Testis (tissue), 3 donors: ENCODE results near the gene FOXO1. TPM values are rescaled to one million over a fixed set of nuclear protein-coding genes. Genes with fewer than 3 reads are reported as not detected.

Experiments used
- DNase-seq: peaks from one replicate; pipeline ENCODE4 v3.0.0-alpha.2; 2019
- H3K27ac ChIP-seq, 2 donors: fragments of 200-600 bp; sonication (generic); one replicate each; pipeline ENCODE4 v1.5.1; 2019
- H3K27me3 ChIP-seq: fragments of 200-600 bp; sonication (generic); one replicate; pipeline ENCODE4 v1.5.1; 2019
- H3K36me3 ChIP-seq: fragments of 200-600 bp; sonication (generic); one replicate; pipeline ENCODE4 v1.5.1; 2017; ENCODE audit warnings: low read depth; ENCODE audit errors: missing control alignments
- H3K4me1 ChIP-seq: fragments of 200-600 bp; sonication (generic); one replicate; pipeline ENCODE4 v1.5.1; 2019
- H3K4me3 ChIP-seq, 2 donors: fragments of 200-600 bp; sonication (generic); one replicate each; pipeline ENCODE4 v1.5.1; 2017 to 2019
- H3K9me3 ChIP-seq: fragments of 200-600 bp; sonication (generic); one replicate; pipeline ENCODE4 v1.5.1; 2017
- POLR2A ChIP-seq: fragments of 450-650 bp; IDR thresholded peaks from one replicate; pipeline ENCODE4 v1.6.1; 2017; ENCODE audit warnings: antibody characterized with exemption, mild to moderate bottlenecking, moderate library complexity
- WGBS, 2 donors: methylation state at CpG; one replicate each; pipeline ENCODE4 v1.1.5; 2018; 5-methylcytosine and 5-hydroxymethylcytosine counted together
- intact Hi-C: fragments of 100-400 bp; cut with DNase I; formaldehyde crosslinking; loops from one replicate; pipeline ENCODE4 v1.15.1; 2023; ENCODE audit warnings: low total_unique reads
- polyA plus RNA-seq: library from polyadenylated mRNA; stranded (reverse); fragments of 350-450 nt; fragmentation: Illumina TruSeq; extraction: RNeasy Lipid Tissue Mini Kit (QIAGEN cat#74804); gene quantifications from one replicate; pipeline ENCODE4 v1.2.3, GENCODE V29; 2014; ENCODE audit warnings: low read depth, low replicate concordance; ENCODE audit not compliant: insufficient read depth
- total RNA-seq, 2 donors: library from RNA; depleted of rRNA; stranded (reverse); fragments of >200 nt; gene quantifications; one replicate each; pipeline ENCODE4 v1.2.3, GENCODE V29; 2016
- TF ChIP-seq, protein P1 (sequence below), 3 experiments: fragments of 450-650 bp in 2 of 3; fragments of 200-600 bp in 1 of 3; sonication (generic) in 1 of 3; IDR thresholded peaks; one replicate each; pipeline ENCODE4 v1.5.1; 2016 to 2019; ENCODE audit warnings: antibody characterized with exemption in 3 of 3, mild to moderate bottlenecking in 2 of 3, moderate library complexity in 1 of 3

FOXO1 gene
- total and polyA plus RNA-seq, 3 donors from 2014 or later = 19.5 to 58.7 (median 52.2) TPM

DNA sequence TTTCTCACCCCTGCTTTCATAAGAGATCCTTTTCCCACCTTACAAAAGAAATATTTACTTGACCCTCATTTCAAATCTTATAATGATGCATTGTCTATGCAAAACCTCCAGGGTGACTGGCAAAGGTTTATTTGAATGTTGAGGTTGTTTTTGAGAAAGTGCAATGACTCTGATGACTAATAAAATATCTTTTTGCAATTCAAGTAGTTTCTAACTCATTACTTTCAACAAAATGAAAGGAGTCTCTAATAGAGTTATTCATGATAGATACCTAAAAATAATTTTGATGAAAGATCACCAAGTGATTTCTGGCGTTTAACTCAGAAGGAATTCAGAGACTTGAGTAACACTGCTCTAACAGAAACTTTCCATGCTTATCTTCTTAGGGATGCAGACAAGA is 144.2 kb downstream of the FOXO1 start:
- intact Hi-C loops = no loop called here
- no peaks in the 10 kb centered on the region for H3K27me3 ChIP-seq
- H3K4me3 ChIP-seq = no peak overlapping the region
- H3K27ac ChIP-seq = no peak overlapping the region
- no peaks in the 10 kb centered on the region for H3K36me3 ChIP-seq
- TF ChIP-seq, protein P1, sequence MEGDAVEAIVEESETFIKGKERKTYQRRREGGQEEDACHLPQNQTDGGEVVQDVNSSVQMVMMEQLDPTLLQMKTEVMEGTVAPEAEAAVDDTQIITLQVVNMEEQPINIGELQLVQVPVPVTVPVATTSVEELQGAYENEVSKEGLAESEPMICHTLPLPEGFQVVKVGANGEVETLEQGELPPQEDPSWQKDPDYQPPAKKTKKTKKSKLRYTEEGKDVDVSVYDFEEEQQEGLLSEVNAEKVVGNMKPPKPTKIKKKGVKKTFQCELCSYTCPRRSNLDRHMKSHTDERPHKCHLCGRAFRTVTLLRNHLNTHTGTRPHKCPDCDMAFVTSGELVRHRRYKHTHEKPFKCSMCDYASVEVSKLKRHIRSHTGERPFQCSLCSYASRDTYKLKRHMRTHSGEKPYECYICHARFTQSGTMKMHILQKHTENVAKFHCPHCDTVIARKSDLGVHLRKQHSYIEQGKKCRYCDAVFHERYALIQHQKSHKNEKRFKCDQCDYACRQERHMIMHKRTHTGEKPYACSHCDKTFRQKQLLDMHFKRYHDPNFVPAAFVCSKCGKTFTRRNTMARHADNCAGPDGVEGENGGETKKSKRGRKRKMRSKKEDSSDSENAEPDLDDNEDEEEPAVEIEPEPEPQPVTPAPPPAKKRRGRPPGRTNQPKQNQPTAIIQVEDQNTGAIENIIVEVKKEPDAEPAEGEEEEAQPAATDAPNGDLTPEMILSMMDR (IDR thresholded peaks at IDR 0.05) = no peak
- TF ChIP-seq POLR2A = no peak
- no peaks in the 10 kb centered on the region for H3K9me3 ChIP-seq
- WGBS, 2 donors = 71 to 73% methylated on average over 1 of the region's 1 CpG
- no peak for DNase-seq
- H3K4me1 ChIP-seq = no peaks in the 10 kb centered on the region

DNA sequence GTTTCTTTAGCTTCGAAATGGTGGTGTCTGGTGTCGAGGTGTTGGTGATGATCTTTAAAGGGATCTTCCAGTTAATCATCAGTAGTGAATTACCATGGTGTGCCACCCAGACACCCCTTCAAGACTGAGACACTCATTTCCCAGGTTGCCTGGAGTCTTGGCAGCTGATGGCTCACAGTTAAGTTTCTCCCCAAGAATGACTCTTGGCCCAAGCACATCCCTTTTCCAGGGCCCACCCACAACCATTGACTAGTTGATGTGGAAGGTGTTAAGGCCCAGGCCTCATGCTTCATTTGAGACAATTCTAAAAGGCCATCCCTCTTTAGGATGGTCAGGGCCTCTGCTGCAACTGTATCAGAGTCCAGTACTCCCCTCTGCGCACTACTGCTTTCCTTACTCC is 145.5 kb downstream of the FOXO1 start:
- H3K4me1 ChIP-seq = no peaks in the 10 kb centered on the region
- H3K9me3 ChIP-seq = no peaks in the 10 kb centered on the region
- no peak overlapping the region for H3K4me3 ChIP-seq
- intact Hi-C loops = no loop called here
- no peaks in the 10 kb centered on the region for H3K36me3 ChIP-seq
- DNase-seq = no peak
- TF ChIP-seq, protein P1 (IDR thresholded peaks at IDR 0.05) = no peak
- TF ChIP-seq POLR2A = no peak
- WGBS, 2 donors = 97 to 99% methylated on average over 3 of the region's 3 CpGs
- H3K27ac ChIP-seq = no peak overlapping the region
- H3K27me3 ChIP-seq = no peaks in the 10 kb centered on the region

DNA sequence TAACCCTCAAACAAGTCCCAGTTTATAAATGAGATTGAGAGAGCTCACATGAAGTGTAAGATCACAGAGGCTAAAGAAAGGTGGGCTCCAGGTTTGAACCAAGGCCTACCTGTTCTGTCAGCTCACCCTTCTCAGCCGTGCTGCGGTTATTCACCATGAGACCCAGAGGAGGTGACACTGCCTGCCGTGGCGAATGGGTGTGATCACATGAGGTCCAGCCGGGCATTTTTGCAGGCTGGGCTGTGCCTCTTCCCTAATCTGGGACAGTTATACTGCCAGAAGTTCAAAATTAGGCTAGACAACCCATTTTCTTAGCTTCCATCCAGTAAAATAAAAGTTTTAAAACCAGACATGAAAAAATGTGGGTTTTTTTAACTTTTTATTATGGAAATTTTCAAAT is 146.8 kb downstream of the FOXO1 start:
- intact Hi-C loops = no loop called here
- Histone ChIP-seq H3K4me3 (no peak overlapping the region), H3K4me1 (no peaks in the 10 kb centered on the region), H3K9me3 (no peaks in the 10 kb centered on the region), H3K36me3 (no peaks in the 10 kb centered on the region), H3K27me3 (no peaks in the 10 kb centered on the region), H3K27ac (no peak overlapping the region)
- TF ChIP-seq, protein P1 (IDR thresholded peaks at IDR 0.05) = no peak
- TF ChIP-seq POLR2A = no peak
- DNase-seq = no peak
- 57 to 75% methylated on average over 5 of the region's 5 CpGs for WGBS, 2 donors

DNA sequence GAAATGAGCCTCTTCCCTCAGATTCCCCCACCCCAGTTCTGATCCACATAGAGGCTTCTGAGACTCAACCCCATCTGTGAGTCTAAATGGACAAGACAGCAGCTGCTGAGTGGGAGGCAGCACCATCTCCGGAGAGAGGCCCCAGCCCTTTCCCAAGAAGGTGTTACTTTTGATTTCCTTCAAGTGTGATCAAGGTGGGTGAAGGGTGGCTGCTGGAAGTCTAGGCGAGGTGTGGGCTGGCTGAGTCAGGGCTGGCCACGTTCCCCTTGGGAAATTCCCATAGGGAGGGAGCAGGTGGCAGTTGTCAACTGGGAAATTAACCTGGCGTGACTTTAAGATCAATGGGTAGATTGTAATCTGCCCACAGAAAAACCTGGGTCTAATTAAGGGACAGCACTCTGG is 148.0 kb downstream of the FOXO1 start:
- H3K36me3 ChIP-seq = no peaks in the 10 kb centered on the region
- no peak for TF ChIP-seq POLR2A
- TF ChIP-seq, protein P1 (IDR thresholded peaks at IDR 0.05) = no peak
- no peaks in the 10 kb centered on the region for H3K4me1 ChIP-seq
- H3K9me3 ChIP-seq = no peaks in the 10 kb centered on the region
- no peak overlapping the region for H3K4me3 ChIP-seq
- H3K27me3 ChIP-seq = no peaks in the 10 kb centered on the region
- no peak for DNase-seq
- WGBS, 2 donors = 82 to 89% methylated on average over 4 of the region's 4 CpGs
- intact Hi-C loops = no loop called here
- H3K27ac ChIP-seq = no peak overlapping the region
